GM12878 (cell line): Measurements from ENCODE around the gene TESK2. TPM values are rescaled to one million over a fixed set of nuclear protein-coding genes. Genes with fewer than 3 reads are reported as not detected.

Experiments used
- ATF2 ChIP-seq: IDR thresholded peaks from 2 replicates; pipeline ENCODE4 v1.6.1; 2012; ENCODE audit warnings: low read length, inconsistent platforms
- ATF3 ChIP-seq: IDR thresholded peaks from 2 replicates; pipeline ENCODE4 v1.6.1; 2011; ENCODE audit warnings: low read depth, mild to moderate bottlenecking, low read length, moderate library complexity, borderline replicate concordance; ENCODE audit errors: extremely low read depth
- ESRRA ChIP-seq: IDR thresholded peaks from 2 replicates; pipeline ENCODE4 v1.6.1; 2012; ENCODE audit warnings: mild to moderate bottlenecking, low read length, improper control_type of control experiment
- LARP7 ChIP-seq: fragments of 450-650 bp; IDR thresholded peaks from 2 replicates; pipeline ENCODE4 v1.6.1; 2017; ENCODE audit warnings: mild to moderate bottlenecking
- MTA3 ChIP-seq: IDR thresholded peaks from 2 replicates; pipeline ENCODE4 v1.6.1; 2012; ENCODE audit warnings: low read length, inconsistent platforms, borderline replicate concordance
- NKRF ChIP-seq: fragments of 450-650 bp; conservative IDR thresholded peaks from 2 replicates; pipeline ENCODE4 v1.6.1; 2017; ENCODE audit warnings: mild to moderate bottlenecking, moderate library complexity
- PAX5 ChIP-seq: IDR thresholded peaks from 2 replicates; pipeline ENCODE4 v1.6.1; 2011; ENCODE audit warnings: low read depth, low read length, borderline replicate concordance
- SMAD5 ChIP-seq: IDR thresholded peaks from 2 replicates; pipeline ENCODE4 v1.6.1; 2016; ENCODE audit warnings: antibody characterized with exemption, low read depth
- ZNF384 ChIP-seq: IDR thresholded peaks from 2 replicates; pipeline ENCODE4 v1.6.1; 2012; ENCODE audit warnings: low read depth, mild to moderate bottlenecking, low read length, improper control_type of control experiment, borderline replicate concordance
- ZNF592 ChIP-seq: fragments of 450-650 bp; IDR thresholded peaks from 2 replicates; pipeline ENCODE4 v1.6.1; 2017; ENCODE audit warnings: mild to moderate bottlenecking, moderate library complexity
- polyA plus RNA-seq, 11 experiments: library from polyadenylated mRNA; depleted of rRNA in 4 of 11; unstranded in 6 of 11; stranded (reverse) in 5 of 11; fragments of >200 nt; fragmentation: Nextera tagmentation in 4 of 11; fragmentation: Illumina TruSeq in 1 of 11; extraction: Ambion mirVana in 4 of 11; extraction: Trizol in 1 of 11; gene quantifications; 1 replicate in 1 of 11; 2 replicates in 10 of 11; pipeline versions ENCODE4 v1.2.1 to v1.2.3, GENCODE V29; 2011 to 2016; ENCODE audit warnings: inconsistent platforms in 2 of 11, missing spikeins in 2 of 11, low read depth in 1 of 11
- total RNA-seq, 4 experiments: library from RNA; depleted of rRNA in 3 of 4; stranded (reverse); fragments of >200 nt in 3 of 4; fragmentation: Illumina TruSeq in 1 of 4; extraction: Trizol in 1 of 4; gene quantifications; 2 replicates each; pipeline versions ENCODE4 v1.2.1 to v1.2.3, GENCODE V29; 2013 to 2021

Gene TESK2
- total and polyA plus RNA-seq, 10 of the 15 experiments (the other 5 are each of a cell fraction or from before 2014, with no cell fraction given) = 2.2 to 10.0 (median 5.7) TPM

GRCh38 chr1:45490626-45491486 lies at the start of gene TESK2 (continued):
- no peak for TF ChIP-seq ZNF592
- TF ChIP-seq MTA3 = no peak
- TF ChIP-seq PAX5 = peak; percentile 54; the same call in 1 of the 2 replicates
- TF ChIP-seq LARP7 = peak; percentile 91
- TF ChIP-seq ATF2 = no peak
- TF ChIP-seq NKRF = peak; percentile 66
- no peak for TF ChIP-seq ESRRA
- peak; percentile 45; the same call in 1 of the 2 replicates for TF ChIP-seq ATF3
- no peak for TF ChIP-seq ZNF384
- no peak for TF ChIP-seq SMAD5
